GDM1 (cell line): ENCODE measurements around the gene RNF121.
"Not testable (repeated sequence)": the region's sequence is repeated elsewhere in the genome, so short reads cannot be mapped to it uniquely, and the experiment has no call there.

Experiments
- DNase-seq: peaks from one replicate; lab custom pipeline; 2025; lab: John Stamatoyannopoulos, UW

Gene RNF121

GRCh38 chr11:71928737-71929443 is at the start of gene RNF121:
RNF121 (plus strand) TSS chr11:71929046; CDS start chr11:71929062, 16 bp downstream.
- DNase-seq, result peak; percentile 91

- not testable (repeated sequence) for DNase-seq
These were observed 43.0 kb upstream of the RNF121 start for GRCh38 chr11:71885806-71886205.

GRCh38 chr11:71888335-71889010 is 40.4 kb upstream of the RNF121 start:
- not testable (repeated sequence) for DNase-seq

GRCh38 chr11:71889181-71889872 is 39.5 kb upstream of the RNF121 start:
- DNase-seq, result not testable (repeated sequence)

GRCh38 chr11:71895961-71896360 is 32.9 kb upstream of the RNF121 start:
- no peak for DNase-seq

GRCh38 chr11:71901137-71901536 is 27.7 kb upstream of the RNF121 start:
- not testable (repeated sequence) for DNase-seq

- no peak for DNase-seq
These were observed 20.6 kb upstream of the RNF121 start for GRCh38 chr11:71908218-71908617.

- not testable (repeated sequence) for DNase-seq
These were observed 18.1 kb upstream of the RNF121 start for GRCh38 chr11:71910775-71911174.

- not testable (repeated sequence) for DNase-seq
These were observed 17.4 kb upstream of the RNF121 start for GRCh38 chr11:71911321-71911985.

GRCh38 chr11:71911986-71912340 is 16.9 kb upstream of the RNF121 start:
- not testable (repeated sequence) for DNase-seq

GRCh38 chr11:71913756-71914526 is 14.9 kb upstream of the RNF121 start:
- no peak for DNase-seq

GRCh38 chr11:71914617-71915189 is 14.1 kb upstream of the RNF121 start:
- DNase-seq, result no peak

- no peak for DNase-seq
These were observed 11.2 kb upstream of the RNF121 start for GRCh38 chr11:71917646-71918140.

GRCh38 chr11:71927820-71928736 is 768 bp upstream of the RNF121 start, which contains the start of gene XNDC1N:
XNDC1N (minus strand) TSS chr11:71928594; CDS start chr11:71923353, 5,241 bp downstream.
- DNase-seq, result peak; percentile 81

- DNase-seq, result no peak
These were observed 645 bp downstream of the RNF121 start for GRCh38 chr11:71929491-71929890.

GRCh38 chr11:71930556-71931244 is 1.9 kb downstream of the RNF121 start:
- no peak for DNase-seq

- no peak for DNase-seq
These were observed 2.4 kb downstream of the RNF121 start for GRCh38 chr11:71931245-71931602.

- no peak for DNase-seq
These were observed 4.5 kb downstream of the RNF121 start for GRCh38 chr11:71933141-71933933.
